Brain pericyte (primary cell): ENCODE measurements around the gene CCDC33.

Source experiments
- DNase-seq: peaks from one replicate; pipeline ENCODE4 v3.0.0-alpha.2; 2012; ENCODE audit warnings: low read depth, low spot score

The CCDC33 gene

DNA sequence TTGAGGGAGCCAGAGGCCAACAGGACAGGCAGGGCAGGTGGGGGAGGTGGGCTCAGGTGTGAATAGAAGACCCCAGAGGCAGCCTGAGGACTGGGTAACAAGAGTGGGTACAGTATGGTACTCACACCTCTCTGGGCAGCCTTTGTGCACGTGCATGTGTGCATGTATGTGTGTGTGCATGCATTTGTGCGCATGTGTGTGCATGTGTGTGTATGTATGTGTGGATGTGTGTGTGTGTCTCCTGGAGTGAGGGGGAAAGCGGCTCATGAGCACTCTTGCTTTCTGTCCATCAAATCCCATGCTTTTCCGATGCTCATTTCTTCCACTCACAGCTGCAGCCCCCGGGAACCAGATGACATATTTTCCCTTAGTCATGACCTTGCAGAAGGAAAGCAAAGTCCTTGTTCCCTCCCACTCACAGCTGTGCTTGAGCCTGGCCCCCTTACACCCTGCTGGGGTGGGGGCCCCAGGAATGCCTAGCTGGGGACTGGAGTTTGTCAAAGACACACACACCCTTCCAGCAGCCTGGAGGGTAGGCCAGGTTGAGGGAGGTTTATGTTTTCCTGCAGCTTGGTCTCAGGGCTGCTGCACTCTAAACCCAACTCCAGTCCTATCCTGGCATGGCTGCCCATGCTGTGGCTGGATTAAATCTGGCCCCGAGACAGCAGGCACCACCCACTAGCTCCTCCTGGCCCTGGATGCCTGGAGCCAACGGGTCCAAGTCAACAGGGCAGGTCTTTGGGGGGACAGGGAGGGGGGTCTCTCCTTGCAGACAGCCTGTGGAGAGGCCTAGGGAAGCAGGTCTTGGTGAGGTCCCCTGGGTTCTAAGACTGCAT is 22.5 kb downstream of the CCDC33 start:
- DNase-seq: no peak

DNA sequence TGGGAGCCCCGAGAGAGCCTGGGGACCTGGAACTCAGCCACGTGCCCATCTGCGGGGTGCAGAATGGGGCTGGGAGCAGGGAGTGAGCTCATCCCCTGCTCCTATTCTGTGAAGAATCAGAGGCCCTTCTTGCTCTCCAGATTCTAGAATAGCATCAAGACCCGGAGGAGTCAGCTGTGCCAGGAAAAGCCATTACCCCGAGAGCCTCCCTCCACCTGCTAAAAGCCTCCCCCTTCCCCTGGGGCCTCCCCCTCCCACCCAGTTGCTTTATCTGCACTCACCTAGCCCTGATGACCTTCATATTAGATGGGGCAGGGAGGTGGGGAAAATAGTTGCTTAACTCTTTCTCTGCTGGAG is 23.1 kb downstream of the CCDC33 start:
- DNase-seq: no peak

DNA sequence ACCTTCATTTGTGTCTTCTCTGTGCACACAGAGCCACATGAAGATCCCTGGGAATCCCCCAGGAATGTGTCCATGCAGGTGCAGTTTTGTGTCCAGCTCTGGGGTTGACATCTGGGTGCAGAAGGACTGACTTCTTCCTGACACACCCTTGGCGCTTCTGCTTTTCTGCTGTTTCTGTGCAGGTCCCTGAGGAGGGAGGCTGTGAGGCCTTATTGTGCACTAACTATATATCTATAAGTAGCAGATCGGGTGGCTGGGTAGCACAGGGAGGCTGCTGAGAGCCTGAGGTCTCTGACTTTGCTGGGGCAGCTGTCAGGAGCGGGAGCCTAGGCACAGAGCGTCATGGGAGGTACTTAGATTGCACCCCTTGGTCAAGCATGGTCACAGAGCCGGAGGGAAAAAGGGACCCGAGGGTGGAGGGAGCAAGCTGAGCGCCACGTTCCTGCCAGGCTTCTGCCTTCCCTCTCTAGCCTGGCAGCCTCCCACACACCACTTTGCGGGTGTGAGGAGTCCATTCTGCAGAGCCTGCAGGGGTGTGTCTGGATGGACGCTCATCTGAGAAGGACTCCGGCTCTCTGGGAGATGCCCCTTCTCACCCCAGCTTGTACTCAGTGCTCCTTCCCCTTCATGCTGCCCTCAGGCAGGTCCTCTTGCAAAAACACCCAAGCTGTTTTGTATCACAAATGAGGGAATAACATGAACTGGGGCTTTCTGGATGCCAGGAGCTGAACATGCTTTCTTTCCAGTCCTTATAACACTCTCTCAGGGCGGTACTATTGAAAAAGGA is 23.9 kb downstream of the CCDC33 start:
- DNase-seq: no peak

DNA sequence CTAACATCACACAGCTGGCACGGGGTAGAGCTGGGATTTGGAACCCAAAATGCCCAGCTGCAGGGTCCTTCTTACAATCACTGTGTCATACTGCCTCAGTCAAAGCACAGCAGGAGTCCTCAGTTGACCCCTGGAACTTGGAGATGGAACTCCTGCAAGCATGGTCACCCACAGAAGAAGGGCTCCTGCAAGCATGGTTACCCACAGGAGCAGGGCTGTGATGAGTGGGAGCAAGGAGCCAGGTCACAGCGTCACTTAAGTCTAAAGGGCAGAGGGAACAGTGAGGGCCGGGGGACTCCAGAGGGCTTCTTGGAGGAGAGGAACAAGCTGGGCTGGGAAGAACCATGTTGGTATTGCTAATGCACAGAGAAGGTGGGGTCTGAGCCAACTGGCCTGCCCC is 24.9 kb downstream of the CCDC33 start:
- no peak for DNase-seq

DNA sequence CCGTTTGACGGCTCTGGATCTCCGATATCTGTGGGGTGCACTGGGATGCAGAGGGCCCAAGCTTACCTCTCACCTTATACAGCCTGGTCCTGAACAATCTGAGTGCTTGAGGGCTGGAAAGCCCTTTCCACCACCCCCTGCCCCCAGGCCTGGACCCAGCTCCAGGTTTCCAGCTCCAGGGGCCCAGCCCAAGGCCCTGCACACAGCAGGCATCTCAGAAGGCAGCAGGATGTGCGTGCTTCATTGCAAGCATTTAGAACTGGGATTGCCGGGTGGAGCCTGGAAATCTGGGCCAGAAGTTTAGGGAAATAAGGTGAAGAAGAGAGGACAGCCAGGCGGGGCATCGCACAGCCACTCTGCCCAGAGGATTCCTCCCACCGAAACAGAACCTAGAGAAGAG is 25.6 kb downstream of the CCDC33 start:
- DNase-seq: no peak

DNA sequence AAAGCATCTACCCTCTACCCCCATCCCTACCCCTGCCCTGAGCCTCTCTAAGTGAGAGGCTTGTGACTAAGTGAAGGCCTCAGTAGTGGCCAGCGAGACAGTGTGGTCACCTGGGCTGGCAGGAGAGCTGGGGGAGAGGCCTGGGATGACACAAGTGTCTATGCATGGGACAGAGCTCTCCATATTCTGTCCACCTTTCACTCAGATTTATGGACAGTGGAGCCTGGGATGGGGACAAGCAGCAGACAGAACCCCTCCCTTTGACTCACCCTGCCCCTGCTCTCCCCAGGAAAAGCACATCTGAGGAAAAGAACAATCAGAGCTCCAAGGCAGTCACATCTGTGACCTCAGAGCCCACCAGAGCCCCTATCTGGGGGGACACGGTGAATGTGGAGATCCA is 26.0 kb downstream of the CCDC33 start:
- DNase-seq: no peak

DNA sequence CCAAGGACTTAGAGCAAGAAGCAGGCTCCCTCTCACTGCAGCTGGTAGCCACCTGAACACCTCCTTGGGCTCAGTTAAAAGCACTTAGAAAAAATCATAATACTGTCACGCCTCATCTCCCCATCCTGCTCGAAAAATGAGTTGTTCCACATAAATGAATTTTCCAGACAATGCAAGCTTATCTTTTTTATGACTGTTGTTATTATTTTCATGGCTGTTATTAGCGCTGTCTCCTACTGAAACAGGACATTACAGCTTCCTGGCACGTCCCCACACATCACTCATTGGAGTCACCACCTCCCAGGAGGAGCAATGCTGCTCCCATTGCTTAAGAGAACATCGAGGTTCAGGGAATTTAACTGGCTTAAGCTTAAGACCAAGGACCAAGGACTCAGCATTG is 26.5 kb downstream of the CCDC33 start:
- DNase-seq: no peak

DNA sequence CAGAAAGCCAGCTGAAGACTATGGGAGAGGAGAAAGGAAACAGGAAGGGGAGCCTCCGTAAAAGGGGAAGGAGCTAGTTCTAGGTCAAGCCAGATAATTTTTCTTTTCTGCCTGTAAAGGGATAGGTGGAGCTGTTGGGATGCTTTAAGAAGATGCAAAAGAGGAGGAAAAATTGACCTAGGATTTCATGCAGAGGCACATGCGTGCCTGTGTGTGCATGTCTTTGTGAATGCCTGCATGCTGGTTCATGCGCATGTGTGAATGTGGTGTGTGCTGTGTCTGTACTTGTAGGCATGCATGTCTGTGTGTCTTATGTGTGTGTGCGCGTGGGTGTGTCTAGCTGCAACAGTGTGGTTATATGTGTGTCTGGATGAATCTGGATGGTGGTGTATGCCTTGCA is 27.3 kb downstream of the CCDC33 start:
- DNase-seq: no peak

DNA sequence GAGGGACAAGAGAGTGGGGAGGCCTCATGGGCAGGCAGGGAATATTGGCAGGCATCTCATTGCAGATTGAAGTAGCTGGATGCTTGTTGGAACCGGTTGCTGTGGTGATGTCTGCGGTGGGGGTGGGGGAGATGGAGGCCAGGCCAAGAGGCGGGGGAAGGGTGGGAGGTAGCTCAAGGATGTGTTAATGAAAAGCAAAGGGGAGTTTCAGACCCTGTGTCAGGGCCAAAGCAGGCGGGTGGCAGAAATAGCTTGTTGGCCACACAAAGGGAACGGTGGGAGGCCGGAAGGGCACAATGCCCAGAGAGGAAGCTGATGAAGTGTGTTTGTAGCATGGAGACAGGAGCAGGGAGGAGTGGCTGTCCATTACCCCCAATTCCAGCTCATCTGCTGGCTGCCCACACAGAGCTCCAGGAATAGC is 28.0 kb downstream of the CCDC33 start:
- DNase-seq: no peak

DNA sequence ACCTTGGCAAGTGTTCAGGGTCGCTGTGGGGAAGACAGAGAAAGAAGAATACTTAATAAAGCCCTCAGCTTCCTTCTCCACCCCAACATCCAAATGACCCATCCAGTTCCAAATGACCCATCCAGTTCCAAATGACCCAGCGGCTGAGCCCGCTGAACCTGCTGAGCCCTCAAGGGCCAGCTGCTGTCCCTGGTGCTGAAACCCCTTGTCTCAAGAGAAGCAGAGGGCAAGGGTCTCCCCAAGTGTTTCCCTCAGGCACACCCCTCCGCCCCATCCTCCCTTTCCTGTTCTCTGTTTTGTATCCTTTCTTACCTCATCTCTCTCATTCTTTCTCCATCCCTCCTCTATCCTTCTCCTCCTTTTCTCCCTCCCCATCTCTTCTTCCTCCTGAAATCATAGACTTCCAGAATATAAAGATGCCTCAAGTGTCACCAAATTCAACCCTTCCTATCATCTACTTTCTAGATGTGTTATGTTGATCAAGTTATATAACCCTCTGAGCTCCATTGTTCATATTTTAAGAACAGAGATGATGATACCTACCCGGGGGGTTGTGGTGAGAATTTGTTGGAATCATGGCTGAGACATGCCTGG is 29.0 kb downstream of the CCDC33 start:
- no peak for DNase-seq

DNA sequence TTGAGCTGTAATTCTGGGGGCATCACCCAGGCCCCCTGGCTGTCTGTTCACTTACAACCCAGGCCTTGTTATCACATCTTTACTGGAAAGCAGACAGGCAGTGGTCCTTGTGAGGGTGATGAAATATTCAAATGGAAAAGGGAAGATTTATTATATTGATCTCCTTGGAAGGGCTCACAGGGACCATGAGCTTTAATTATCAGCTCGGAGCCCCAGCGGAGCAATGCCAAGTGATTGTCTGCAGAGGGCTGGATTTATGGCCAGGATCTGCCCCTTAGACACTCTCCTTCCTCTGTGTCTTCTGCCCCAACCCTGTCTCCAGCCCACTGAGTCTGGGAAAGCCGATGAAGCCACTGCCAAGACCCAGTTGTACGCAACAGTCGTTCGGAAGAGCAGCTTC is 31.9 kb downstream of the CCDC33 start:
- no peak for DNase-seq

DNA sequence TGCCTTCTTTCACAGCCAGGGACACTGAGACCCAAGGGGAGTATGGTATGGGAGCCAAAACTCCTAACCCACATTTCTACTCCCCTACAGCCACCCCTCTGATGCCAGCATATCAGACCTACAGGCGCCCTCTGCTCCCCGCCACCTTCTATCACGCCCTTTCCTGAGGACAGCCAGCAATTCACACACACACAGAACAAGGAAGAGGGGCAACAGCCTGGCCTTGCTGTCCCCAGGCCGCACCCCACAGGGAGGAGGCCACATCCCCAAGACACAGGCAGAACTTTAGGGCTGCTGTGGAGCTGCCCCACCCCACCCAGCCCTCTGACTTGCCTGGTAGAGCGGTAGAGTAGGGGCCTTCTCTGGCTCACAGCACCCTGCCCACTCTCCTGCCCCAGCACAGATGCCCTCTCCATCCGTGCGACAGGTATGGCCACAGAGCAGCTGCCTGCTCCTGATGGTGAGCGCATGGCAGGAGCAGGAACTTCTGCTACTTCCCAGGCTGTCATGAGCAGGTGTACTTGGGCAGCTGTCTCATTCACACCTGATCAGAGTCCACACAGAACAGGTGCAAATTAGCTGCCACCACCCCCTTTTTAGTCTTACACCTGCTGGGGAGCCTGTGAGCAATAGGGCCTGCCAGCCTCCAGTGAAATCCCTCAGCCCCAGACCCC is 33.4 kb downstream of the CCDC33 start:
- no peak for DNase-seq

DNA sequence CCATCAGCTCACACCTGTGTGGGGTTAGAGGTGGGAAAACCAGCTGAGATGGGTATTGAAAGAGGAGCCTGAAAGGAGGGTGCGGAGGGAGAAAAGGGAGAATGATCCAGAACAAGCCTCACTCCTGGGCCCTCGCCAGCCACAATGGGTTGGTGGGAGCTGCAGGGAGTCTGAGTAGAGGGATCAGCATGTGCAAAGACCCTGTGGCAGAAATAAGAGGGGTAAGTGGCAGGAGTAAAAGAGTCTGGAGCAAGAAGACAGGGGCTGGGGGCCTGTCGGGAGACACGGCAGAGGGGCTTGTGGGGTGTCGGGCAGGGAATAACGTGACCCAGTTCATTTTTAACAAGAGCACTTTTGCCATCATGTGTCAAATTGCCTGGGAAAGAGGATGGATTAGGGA is 34.0 kb downstream of the CCDC33 start:
- DNase-seq: no peak

DNA sequence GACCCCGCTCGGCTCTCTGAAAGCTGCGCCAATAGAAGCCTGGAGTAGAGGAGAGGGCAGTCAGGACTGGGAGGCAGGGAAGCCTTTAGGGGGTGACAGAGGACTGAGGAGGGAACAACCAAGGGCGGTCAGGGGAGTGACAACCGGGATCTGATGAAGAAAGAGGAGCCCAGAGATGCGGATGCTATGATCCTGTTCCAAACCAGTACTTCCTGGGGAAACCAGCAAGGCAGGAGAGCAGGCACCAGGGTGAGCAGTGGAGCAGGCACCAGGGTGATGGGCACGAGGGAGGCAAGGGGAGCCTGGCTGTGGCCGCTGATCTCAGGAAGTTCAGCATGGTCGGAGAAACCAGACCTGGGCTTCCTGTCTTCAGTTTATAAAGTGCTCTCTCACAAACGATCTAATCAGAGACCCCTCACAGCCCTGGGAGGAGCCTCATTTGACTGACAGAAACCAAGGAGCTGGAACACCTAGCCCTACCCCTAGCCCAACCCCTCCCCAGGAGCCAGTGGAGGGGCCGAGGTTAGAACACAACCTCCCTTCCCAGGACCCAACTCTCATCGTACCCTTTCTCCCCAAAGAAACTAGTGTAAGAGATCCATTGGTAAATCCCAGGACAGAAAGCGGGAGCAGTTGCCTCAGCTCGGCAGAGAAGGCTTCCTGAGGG is 34.9 kb downstream of the CCDC33 start:
- DNase-seq: no peak

DNA sequence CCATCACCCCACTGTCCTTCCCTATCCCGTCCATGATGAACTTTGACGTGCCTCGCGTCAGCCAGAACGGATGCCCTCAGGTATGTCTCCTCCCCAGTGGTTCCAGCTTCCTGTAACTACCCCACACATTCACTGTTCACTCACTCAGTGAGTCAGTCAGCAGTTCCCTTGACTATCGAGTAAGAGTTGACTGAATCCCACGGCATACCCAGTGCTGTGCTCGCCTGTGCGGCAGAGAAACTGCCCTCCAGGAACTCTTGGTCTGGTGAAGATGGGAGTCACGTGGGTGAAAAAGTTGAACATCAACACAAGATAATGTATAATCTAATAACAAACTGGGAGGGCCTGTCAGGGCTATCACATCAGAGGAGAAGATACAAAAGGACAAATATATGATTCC is 36.7 kb downstream of the CCDC33 start:
- no peak for DNase-seq

DNA sequence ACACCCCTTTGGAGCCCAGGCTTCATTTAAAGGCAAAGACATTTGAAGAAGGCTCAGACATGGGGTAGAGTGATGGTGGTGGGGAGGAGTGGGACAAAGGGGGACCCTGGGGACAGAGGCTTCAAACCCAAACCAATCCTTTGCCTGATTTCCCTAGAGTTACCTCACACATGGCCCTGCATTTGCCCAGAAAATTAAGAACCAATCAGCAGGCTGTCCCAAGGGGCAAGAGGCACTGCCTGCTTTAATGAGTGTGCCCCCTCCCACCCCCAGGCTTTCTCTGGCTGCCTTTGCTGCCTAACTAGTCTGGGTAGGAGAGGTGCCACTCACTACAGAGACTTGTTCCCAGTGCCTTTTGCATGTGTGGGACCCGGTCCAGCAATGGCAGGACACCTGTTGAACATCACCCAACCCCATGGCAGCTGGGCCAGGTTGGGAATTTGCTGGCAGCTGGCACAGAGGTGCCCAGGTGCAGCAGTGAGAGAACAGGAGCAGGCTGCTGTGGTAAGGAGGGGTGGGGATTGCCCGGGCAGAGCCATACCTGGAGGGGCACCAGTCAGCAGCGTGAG is 38.4 kb downstream of the CCDC33 start:
- no peak for DNase-seq

DNA sequence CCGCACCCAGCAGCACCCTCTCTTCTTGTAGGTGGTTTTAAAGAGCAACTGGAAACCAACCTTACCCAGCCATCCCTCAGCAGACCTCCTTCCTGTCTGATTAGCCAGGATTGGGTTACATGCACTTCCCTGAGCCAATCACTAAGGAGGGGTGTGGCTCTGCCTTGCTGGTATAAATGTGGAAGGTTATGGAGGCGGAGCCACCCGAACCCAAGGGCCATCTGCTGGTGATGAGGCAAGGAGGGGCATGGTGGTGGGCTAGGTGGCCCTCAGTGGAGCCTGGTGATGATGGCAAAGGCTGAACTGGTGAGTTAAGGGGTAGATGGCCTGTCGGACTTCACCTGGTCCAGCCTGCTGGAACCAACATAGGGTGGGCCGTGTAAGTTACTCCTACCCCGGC is 39.8 kb downstream of the CCDC33 start:
- no peak for DNase-seq

DNA sequence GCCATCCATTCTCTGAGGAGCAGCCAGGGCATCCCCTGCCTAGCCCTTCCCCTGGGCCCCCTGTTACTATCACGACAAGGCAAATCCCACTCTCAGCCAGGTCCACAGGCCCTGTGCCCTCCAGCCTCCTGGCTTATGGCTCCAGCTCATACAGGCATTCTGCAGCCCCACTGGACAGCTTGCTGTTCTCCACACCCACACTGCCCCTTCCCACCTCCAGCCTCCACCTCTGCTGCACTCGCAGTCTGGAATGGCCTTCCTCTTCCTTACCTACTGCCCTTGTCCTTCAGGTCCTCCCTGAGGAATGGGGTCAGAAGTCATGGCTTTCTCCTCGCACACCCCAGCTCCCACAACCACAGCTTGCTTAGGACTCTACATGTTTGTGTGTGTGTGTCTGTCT is 40.4 kb downstream of the CCDC33 start:
- no peak for DNase-seq

DNA sequence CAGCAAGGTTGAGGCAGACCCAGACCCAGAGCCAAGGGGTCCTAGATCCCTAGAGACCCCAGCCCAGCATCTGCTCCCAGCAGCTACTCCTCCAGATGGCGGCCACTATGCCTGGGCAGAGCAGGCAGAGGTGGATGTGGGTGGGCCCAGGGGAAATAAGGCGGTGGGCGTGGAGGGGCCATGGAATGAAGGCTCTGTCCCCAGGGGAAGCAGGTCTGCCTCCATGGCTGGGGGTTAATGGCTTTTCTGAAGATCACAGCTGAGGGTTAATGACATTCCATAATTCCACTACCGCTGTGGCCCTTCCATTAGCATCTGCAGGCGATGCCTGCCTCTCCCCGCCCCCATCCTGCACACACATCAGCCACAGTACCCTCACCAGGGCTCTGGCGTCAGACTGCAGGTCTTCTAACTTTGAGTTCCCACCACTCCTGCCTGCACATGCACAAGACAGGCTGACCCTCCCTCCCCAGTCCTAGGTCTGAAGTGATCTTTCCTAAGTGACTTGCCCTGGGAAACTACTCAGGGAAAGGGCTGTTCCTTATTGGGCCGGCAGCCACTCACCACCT is 41.2 kb downstream of the CCDC33 start:
- no peak for DNase-seq

DNA sequence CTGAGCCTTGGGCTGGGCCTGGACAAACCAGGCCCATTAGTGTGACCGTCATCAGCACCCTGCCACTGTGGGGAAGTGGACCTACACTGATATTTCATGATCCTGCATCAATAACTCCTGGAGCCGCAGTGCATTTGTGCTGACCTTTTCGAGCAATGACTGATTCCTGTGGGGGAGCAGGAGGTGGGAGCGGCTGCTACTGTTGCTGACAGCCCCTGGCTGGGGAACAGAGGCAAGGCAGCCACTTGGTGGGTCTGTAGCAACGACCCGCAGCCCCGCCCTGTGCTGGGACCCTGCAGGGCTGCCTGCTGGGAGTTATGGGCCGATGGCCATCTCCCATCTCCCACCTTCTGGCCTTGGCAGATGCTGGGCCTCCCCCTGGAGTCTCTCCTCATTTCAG is 42.1 kb downstream of the CCDC33 start:
- DNase-seq: no peak
